HG02678 (cell line): ENCODE data around the gene ERG.

Experiments
- ATAC-seq: cut with Tn5 transposase; IDR thresholded peaks from one replicate; pipeline ENCODE4 v1.9.1; 2021; ENCODE audit warnings: mild to moderate bottlenecking, moderate library complexity; ENCODE audit not compliant: unreplicated experiment

Gene ERG

DNA sequence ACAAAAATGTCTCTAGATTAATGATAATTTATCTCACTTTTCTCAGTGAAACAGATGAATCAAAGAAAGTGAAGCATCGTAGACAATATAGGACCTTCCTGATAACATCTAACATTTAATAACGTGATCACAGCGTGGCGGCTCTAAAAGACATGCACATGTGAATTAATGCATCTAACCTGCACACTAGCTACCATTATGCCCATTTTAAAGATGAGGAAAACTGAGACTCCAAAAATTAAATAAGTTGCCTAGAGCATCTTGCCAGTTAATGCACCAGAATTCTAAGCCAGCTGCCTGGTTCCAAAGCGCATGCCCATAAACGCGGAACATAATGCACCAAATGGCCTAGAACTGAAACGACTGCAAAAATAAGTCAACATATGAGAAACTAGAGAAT is 23.5 kb downstream of the ERG start:
- no peak for ATAC-seq

DNA sequence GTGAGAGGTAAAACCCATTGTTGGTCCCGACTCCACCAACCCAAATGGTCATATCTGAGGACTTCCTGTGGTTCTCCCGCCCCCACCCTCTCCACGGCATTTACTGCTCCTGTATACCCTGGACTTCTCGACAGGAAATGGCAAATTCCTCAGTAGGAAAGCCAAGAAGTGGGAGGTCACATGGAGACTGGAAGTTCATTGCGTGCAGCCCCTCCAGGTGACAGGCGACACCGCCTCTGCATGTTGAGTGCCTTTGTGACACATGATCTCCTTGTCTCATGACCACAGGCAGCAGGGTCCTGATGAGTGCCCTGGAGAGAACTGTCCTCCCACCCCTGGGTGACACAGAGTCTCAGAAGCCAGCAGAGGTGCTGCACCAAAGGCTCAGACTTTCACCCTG is 24.2 kb downstream of the ERG start:
- no peak for ATAC-seq

DNA sequence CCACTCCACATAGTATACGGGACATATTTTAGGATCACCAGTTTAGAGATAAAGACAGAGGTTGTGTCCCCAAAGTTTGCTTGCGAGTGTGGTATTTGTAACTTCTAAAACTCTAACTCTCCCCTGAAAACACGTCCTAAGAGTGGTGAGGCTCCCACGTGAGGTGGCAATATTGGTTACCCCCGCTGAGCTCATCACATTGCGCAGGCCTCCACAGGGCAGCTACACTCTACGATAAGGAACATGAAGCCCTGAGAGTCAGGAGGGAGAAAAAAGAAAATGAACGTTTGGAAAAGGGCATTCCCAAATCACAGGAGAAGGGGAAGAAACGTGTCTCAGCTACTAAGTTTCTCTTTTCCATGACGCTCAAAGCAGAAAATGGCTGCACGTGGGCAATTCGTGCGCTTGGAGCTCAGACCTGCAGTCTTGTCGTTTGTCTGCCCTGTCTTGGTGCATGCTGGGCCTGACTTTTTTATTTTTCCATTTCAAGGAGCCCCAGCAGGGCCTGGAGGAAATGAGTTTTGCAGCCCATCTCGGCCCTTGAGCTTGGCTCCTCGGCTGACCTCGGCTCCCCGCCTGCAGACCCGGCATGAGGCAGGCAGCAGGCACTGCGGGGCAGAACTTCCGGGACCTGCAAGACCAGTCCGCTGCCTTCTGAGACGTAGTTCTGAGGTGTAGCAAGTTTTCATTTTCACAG is 25.7 kb downstream of the ERG start:
- ATAC-seq, result no peak

DNA sequence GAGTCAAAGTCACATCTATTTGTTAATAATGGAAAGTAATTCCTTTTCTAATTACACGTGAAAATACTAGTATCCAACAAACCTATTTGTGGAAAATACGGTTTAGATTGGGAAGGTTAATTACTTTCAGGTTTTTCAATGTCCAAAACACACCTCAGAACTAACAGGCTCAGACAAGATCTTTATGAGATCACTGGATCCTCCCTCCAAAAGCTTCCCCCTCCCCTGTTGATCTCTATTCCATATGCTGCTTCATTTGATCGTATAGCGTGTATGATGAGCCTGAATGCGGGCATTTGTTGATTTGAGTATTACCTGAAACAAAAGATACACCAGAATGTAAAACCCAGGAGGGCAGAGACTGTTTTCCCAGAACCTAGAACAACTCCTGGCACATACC is 26.5 kb downstream of the ERG start:
- ATAC-seq, result no peak

DNA sequence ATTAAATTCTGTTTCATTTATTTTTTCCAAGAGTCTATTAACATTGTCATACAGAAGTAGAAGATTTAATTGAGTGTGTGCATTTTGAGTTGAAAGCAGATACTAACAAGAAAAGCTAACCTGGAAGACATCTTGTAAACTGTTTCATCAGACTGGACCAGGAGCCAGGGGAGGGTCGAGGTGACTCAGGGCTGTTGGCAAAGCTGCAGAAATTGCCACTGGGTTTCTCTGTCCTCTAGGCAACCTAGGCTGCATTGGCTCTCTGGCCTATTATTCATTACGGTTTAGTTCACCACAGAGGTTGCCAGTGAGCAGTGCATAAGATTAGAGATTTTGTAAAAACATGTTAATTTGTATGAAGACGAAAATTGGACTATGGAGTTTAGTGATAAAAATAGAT is 27.5 kb downstream of the ERG start:
- no peak for ATAC-seq

DNA sequence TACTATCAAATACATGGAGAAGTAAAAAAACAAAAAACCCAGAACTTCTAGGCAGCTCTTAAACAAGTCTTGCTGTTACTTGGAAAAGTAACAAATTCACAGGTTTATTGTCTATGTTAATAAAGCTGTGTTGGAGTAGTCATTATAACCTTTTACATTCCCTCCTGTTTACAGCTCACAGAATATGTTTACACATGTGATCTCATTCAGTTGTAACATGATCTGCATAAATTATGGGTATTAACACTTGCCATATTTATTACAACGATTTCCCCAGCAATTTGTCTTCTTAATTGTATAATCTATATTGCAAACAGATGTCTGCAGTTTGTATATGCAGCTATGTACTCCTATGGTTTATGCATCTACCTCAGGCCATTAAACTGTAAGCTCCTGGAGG is 28.6 kb downstream of the ERG start:
- no peak for ATAC-seq

DNA sequence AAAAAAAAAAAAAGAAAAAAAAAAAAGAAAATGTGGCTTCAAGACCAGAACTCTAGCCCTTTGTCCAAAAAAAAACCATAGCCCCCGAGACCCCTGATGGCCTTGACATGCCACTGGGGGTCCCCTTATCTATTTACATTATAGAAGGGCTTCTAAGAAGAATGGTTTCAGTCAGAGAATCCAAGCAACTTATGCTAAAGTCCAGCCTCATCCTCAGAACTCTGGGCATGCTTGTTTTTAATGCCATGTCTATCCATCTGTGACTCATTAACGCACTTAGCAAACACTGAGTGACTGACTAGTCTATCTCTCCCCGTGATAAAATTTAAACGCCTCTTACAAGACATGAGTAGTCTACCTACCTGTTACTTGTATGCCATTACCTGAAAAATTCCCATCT is 29.3 kb downstream of the ERG start:
- no peak for ATAC-seq

DNA sequence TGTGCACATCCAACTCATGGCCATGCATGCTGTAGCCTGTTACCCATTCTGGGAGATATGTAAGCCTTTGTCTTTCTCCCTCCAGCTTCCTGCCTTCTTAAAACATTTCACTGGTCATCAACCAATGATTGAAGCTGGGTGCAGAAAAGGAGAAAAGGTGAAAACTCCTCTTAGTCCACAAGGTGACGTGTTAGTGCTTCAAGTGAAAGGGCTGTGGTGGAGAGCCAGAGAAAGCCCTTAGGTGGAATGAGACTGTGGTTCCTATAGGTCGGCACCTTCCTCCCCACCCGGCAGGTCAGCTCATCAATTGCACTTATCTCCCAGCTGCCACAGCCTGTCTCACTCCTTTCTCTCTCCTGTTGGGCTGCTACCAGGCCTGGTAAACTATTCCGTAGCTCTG is 30.4 kb downstream of the ERG start:
- ATAC-seq, result no peak

DNA sequence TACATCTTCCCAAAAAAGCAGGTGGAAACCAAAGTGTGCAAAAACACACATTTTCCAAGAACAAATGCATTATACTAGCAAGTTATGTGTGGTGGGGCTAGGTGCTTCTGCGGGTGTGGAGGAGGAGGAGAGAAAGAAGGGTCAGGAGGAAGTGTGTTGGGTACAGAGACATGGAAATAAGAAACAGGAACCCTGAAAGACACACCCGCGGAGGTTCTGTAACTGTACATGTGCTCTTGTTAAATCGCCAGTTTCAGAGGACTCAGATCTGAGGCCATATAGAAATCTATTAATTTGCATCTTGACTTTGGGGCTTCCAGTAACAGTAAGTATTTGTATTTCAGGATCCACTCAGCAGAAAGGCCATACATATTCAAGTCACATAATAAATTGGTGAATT is 30.9 kb downstream of the ERG start:
- ATAC-seq, result no peak

DNA sequence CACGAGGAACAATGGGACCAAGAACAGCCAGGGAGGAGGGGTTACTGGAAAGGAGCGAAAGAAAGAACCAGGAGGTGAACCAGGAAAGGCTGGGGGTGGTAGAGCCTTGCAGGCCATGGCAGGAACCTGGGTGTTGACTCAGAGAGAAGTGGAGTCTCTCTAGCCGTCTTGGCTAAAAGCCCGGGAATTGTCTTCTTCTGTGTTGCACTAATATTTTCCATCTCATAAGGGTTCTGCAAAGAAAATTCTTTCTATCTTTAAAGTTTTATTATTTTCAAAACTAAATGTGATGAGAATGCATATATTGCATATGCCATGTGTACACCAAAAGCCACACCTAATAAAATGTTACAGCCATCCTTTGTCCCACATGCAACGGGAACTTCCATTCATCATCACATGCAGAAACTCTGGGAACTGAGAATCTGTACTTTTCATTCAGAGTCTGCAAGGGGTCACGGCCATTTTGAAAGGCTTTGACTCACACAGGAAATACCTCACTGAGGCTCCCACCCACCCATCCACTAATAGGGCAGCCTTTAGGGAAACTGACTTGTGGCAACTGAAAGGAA is 38.0 kb downstream of the ERG start:
- no peak for ATAC-seq

DNA sequence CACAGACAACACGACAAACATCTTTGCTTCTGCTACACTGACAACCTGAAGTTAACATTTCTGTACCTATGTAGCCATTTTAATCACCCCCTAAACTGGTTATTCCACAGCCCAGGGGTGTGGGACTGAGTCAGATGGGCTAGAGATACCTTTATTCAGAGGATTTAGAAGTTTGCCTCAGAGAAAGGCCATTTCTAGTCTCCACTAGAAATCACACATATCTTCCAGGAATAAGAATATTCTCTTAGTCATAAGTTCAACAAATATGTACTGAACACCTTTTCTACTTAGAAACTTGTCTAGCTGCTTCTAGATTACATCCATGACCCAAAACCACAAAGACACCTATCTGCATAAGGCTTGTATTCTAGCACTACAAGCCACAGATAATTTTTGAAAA is 38.8 kb downstream of the ERG start:
- ATAC-seq, result no peak

DNA sequence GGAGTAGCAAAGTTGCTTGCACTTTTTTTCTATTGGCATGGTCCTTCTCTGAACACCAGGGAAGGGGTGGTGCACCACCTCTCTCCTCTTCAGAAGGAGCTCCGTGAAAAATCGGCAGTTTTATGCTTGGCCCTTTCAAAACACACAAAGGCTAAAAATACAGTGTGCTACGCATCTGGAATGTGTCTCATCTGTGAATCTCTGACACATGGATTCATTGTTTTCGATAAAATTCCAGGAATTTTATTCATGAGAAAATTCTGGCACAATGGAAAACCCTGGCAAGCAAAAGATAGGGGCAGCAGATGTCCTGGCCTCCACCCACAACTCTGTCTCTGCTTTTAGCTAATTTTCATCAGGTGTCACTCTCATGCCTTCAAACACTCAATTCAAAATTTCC is 42.9 kb downstream of the ERG start:
- no peak for ATAC-seq

DNA sequence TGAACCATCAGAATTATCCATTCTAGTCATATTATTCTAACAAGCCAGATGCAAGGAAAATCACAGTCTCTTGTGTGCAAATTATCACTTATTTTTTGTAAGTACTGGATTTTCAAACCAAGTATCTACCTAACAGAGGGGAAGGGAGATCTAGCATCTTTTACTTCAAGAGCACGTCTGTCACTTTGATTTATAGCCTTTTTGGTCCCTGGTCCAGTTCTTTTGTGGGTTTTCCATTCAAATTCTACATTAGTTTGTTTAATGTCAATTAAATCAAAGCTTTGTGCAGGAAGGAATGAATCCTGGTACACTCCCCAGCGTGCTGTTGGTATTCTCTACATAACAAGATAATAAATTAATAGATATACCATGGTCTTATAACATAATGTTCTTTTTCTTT is 43.6 kb downstream of the ERG start:
- ATAC-seq, result no peak

DNA sequence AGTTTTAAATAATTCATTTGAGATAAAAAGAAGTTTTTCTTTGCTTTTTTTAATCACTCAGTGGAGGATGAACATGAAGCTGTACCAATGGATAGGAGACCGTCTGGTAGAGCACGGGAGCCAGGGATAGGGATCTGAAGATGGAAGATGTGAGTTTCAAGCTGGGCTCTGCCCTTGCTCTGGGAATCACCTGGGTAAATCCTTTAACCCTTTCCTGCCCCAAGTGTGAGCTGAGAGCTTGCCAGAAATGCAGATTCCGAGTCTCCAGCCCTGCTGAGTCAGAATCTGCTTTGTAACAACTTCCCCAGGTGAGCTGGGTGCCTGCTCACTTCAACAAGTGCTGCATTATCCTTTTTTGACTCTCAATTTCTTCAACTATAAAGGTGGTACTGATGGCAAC is 44.1 kb downstream of the ERG start:
- ATAC-seq, result no peak

DNA sequence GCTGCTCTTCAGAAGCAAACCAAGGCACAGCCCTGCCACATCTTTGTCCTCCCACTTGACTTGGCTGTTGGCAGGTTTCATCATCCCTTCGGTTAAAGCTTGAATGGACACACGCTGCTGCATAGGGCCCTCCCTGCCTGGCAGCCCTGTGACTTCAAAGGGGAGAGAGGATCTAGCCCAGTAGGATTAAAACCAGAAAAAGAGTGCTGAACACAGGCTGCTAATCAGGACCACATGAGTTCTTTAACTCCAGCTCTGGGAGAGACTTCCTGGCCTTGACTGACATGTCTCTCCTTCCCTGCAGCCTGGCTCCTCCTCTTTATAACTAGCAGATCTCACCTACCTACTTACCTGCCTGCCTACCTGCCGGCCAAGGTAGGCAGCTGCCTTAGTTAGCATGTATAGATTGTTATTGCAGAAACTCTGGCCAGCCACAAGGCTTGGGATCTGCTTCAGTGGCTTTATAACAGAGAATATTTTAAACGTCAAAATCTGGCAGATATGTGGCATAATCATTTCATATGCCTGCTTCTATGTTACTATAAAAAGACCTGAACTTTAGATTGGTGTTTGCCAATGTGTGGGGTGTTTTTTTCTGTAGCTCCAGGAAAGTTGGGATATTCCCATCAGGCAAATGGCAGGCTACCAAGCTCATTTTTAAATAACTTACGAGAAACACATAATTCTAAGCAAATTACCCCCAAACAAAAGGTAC is 49.4 kb downstream of the ERG start:
- ATAC-seq, result no peak

DNA sequence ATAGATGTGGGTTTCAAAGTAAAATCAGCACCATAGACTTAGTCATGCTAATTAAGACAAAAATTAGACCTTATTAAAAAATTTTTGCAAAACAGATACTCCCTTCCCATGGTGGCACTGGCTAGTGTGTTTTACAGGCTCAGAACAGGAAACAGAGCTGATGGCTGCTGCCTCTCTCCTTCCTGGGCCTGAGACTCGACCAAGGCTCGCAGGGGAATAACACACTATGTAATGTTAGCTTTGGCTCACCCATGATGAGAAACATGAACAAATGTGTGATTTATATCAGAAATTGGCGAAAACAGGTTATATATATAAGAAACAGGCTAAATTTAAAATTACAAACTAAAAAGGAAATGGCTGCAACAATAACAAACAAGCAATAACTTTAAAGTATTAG is 50.7 kb downstream of the ERG start:
- no peak for ATAC-seq

DNA sequence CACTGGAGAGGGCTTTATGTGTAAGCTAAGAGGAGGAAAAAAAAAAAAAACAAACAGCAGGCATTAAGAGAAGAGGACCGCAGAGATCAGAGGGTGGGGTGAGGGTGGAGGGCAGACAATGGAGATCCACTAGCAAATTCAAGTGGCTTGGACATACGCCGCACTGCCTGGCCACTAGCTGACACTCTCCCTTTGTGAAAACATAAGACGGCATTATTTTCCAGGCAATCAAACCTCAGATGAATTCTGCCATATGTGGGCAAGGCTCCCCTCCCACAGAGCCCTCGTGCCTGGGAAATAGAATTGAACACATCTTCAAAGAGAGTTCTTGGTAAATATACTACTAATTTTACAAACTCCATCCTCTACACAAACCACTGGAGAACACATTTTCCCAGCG is 53.6 kb downstream of the ERG start:
- no peak for ATAC-seq

DNA sequence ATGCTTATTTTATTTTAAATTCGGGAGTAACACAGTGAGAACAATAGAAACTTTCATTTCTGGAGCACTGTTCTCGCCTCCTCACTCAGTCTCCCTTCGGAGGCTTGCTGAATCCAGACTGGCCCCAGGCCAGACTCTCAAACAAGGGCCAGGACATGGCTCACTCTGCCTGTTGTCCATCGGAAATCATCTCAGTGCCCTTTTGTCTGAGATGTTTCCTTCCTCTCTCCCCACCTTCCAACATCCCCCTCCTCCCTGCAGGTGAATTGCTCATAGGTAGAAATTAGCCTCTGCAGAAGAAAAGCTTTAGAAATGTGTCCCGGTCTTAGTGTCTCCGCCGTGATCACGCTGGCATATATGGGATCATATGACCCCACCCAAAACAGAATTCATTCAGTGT is 55.2 kb downstream of the ERG start:
- ATAC-seq, result no peak

DNA sequence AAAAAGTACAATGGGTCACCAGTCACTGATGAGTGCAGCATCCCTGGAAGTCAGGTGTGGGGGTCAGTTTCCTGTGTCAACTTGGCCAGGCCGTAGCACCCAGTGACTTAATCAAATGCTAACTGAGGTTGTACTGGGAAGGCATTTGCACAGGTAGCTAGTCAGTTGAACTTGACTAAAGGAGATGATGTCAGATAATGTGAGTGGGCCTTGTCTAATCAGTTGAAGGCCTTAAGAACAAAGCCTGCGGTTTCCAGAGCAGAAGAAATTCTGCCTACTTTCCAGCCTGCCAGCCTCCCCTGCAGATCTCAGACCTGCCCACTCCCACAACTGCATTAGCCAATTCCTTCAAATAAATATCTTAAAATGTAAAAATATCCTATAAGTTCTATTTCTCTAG is 57.1 kb downstream of the ERG start:
- ATAC-seq, result no peak

DNA sequence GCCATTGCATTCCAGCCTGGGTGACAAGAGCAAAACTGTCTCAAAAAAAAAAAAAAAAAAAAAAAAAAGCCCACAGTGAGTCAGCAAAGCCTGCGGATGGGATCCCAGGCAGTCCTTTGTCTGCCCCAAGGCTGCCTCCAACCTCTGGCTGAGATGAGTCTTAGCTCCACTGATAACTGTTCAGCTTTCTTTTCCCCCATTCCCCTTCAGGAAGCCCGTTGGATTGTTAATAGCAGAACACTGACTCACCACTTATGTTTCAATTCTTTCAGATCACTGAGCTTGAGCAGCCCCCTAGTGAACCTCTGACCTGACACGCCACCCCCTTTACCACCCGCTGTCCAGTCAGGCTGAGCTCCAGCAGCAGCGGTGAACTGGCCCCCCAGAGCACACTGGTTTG is 57.5 kb downstream of the ERG start:
- no peak for ATAC-seq

DNA sequence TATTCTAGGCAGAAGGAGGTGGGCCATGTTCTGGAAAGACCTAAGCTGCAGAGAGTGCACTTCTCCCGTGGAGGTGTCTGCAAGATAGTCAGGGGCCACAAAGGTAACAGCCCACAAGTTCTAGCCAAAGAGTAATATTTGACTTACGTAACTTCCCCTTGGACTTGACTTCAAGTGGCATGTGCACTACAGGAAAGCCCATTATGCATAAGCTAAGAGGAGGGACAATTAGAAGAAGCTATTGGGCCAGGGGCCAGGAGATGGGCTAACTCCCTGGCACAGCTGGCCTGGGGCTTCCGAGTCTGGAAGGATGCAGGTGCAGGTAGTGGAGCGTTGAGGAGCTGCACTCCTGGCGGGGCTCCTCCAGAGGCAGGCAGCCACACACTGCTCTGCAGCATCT is 58.3 kb downstream of the ERG start:
- ATAC-seq, result no peak

DNA sequence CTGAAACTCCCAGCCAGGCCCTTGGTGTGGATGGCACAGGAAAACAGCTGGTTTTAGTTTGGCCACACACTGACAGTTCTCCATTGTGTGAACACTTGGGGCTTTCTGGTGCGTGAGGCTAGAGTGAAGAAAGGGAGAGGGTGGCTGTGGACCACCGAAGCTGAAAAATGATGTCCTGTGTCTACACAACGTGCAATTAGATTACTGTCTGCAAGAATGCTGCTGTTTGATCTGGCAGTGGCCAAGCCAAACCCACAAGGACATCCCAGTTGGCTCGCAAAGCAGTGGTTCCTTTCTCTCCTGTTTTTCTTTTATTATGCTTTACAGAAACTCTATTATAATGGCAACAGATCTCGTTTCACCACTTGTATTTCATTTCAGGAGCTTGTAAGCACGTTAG is 58.9 kb downstream of the ERG start:
- no peak for ATAC-seq

DNA sequence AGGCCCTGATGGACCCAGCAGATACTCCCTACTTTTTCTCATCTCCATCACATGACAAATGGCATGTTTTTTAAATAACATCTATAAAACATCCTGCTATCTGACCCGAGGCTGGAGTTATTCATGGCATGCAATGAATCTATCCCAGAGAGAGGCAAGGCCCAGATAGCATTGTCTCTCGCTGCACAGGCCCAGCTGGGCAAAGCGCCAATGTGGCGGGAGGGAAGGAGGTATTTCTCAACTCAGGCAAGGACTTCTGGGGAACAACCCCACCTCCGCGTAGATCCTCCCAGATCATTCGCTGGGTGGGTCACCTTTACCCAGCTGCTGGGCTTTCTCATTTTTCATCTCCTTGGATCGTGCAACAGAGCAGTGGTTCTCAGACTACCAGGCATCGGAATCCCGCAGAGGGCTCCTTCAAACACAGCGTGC is 59.8 kb downstream of the ERG start:
- ATAC-seq, result no peak
